ENCODE results near the gene CCDC77.
A peak's percentile ranks its signal among the peaks of the same experiment; 100 is the strongest.

Gene CCDC77

DNA sequence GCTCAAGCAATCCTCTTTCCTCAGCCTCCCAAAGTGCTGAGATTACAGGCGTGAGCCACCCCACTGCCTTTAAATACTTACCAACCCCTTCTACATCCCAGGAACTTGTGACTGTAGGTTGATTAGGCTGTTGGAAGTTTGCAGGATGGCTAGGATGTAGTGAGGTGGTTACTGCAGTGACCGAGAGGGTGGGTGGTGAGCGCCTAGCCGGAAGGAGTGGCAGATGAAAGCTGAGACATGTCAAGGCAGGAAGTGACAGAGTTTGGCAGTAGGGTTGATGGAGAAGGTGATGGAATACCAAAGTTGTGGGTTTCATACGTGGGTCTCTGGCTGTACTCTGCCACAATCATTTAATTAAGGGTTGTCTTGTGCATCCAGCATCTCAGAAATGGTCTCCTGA is 71.8 kb downstream of the CCDC77 start:
- TF ChIP-seq CREB1 (IDR thresholded peaks at IDR 0.05; ENCODE audit: low read depth) = no peak
- no peak for TF ChIP-seq EP300 (IDR thresholded peaks at IDR 0.05; ENCODE audit: borderline replicate concordance)
- no peak for TF ChIP-seq RAD21 (IDR thresholded peaks at IDR 0.05; ENCODE audit: low read depth)
- TF ChIP-seq TEAD4 (IDR thresholded peaks at IDR 0.05) = no peak
- no peak for TF ChIP-seq ZBTB7A (IDR thresholded peaks at IDR 0.05; ENCODE audit: low read depth)
- TF ChIP-seq EGR1 (IDR thresholded peaks at IDR 0.05) = no peak
- no peak for TF ChIP-seq USF1 (IDR thresholded peaks at IDR 0.05)
- TF ChIP-seq FOXM1 (IDR thresholded peaks at IDR 0.05; ENCODE audit: borderline replicate concordance, low read depth) = no peak
- no peak for TF ChIP-seq TAF1 (IDR thresholded peaks at IDR 0.05; ENCODE audit: low read depth)
- TF ChIP-seq, protein P1, sequence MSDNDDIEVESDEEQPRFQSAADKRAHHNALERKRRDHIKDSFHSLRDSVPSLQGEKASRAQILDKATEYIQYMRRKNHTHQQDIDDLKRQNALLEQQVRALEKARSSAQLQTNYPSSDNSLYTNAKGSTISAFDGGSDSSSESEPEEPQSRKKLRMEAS (IDR thresholded peaks at IDR 0.05) = no peak
- TF ChIP-seq, protein P2, sequence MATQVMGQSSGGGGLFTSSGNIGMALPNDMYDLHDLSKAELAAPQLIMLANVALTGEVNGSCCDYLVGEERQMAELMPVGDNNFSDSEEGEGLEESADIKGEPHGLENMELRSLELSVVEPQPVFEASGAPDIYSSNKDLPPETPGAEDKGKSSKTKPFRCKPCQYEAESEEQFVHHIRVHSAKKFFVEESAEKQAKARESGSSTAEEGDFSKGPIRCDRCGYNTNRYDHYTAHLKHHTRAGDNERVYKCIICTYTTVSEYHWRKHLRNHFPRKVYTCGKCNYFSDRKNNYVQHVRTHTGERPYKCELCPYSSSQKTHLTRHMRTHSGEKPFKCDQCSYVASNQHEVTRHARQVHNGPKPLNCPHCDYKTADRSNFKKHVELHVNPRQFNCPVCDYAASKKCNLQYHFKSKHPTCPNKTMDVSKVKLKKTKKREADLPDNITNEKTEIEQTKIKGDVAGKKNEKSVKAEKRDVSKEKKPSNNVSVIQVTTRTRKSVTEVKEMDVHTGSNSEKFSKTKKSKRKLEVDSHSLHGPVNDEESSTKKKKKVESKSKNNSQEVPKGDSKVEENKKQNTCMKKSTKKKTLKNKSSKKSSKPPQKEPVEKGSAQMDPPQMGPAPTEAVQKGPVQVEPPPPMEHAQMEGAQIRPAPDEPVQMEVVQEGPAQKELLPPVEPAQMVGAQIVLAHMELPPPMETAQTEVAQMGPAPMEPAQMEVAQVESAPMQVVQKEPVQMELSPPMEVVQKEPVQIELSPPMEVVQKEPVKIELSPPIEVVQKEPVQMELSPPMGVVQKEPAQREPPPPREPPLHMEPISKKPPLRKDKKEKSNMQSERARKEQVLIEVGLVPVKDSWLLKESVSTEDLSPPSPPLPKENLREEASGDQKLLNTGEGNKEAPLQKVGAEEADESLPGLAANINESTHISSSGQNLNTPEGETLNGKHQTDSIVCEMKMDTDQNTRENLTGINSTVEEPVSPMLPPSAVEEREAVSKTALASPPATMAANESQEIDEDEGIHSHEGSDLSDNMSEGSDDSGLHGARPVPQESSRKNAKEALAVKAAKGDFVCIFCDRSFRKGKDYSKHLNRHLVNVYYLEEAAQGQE (IDR thresholded peaks at IDR 0.05; ENCODE audit: low read depth) = no peak
- TF ChIP-seq NFIC (IDR thresholded peaks at IDR 0.05) = no peak
- no peak for TF ChIP-seq TCF12 (IDR thresholded peaks at IDR 0.05; ENCODE audit: low read depth)
- TF ChIP-seq CEBPB (IDR thresholded peaks at IDR 0.05) = no peak
- no peak for TF ChIP-seq YY1 (IDR thresholded peaks at IDR 0.05; ENCODE audit: low read depth)

- TF ChIP-seq EGR1 (IDR thresholded peaks at IDR 0.05) (no peak), TEAD4 (IDR thresholded peaks at IDR 0.05) (peak; percentile 41; the same call in 1 of the 2 replicates)
Measured at GRCh38 chr12:473863-474577, 72.6 kb downstream of the CCDC77 start.

DNA sequence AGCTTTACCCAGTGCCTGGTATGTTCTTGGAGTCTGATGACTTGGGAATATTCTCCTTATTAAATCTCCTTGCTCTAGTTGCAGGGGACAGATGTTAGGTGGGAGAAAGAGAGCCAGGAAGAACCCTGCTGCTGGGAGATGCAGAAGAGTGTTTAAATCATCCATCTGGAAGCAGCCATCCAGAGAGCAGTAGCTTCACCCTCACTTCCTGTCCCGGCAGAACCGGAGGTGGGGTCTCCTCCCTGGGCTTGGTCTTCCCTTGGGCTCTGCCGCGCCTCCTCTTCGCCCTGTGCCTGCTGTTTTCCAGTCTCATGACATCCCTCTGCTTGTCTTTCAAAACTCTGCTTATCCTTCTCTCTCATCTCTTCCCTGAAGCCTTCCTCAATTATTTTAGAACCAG is 73.8 kb downstream of the CCDC77 start:
- TF ChIP-seq EP300 (IDR thresholded peaks at IDR 0.05; ENCODE audit: borderline replicate concordance) (no peak), FOXM1 (IDR thresholded peaks at IDR 0.05; ENCODE audit: borderline replicate concordance, low read depth) (no peak), USF1 (IDR thresholded peaks at IDR 0.05) (no peak), TCF12 (IDR thresholded peaks at IDR 0.05; ENCODE audit: low read depth) (no peak)

- TF ChIP-seq TCF12 (IDR thresholded peaks at IDR 0.05; ENCODE audit: low read depth) = no peak
- TF ChIP-seq, protein P2 (IDR thresholded peaks at IDR 0.05; ENCODE audit: low read depth) = no peak
Measured at GRCh38 chr12:479161-479560, 77.7 kb downstream of the CCDC77 start.

GRCh38 chr12:480831-481816 is 79.7 kb downstream of the CCDC77 start:
- no peak for TF ChIP-seq ZBTB7A (IDR thresholded peaks at IDR 0.05; ENCODE audit: low read depth)
- no peak for TF ChIP-seq TCF12 (IDR thresholded peaks at IDR 0.05; ENCODE audit: low read depth)

- TF ChIP-seq TCF12 (IDR thresholded peaks at IDR 0.05; ENCODE audit: low read depth) (no peak), USF1 (IDR thresholded peaks at IDR 0.05) (no peak), RAD21 (IDR thresholded peaks at IDR 0.05; ENCODE audit: low read depth) (no peak), EGR1 (IDR thresholded peaks at IDR 0.05) (no peak), NFIC (IDR thresholded peaks at IDR 0.05) (no peak), FOXM1 (IDR thresholded peaks at IDR 0.05; ENCODE audit: borderline replicate concordance, low read depth) (no peak), CREB1 (IDR thresholded peaks at IDR 0.05; ENCODE audit: low read depth) (no peak), TAF1 (IDR thresholded peaks at IDR 0.05; ENCODE audit: low read depth) (no peak), ZBTB7A (IDR thresholded peaks at IDR 0.05; ENCODE audit: low read depth) (no peak), TEAD4 (IDR thresholded peaks at IDR 0.05) (no peak), CEBPB (IDR thresholded peaks at IDR 0.05) (no peak), YY1 (IDR thresholded peaks at IDR 0.05; ENCODE audit: low read depth) (no peak), EP300 (IDR thresholded peaks at IDR 0.05; ENCODE audit: borderline replicate concordance) (no peak)
- TF ChIP-seq, protein P1 (IDR thresholded peaks at IDR 0.05) = no peak
- TF ChIP-seq, protein P2 (IDR thresholded peaks at IDR 0.05; ENCODE audit: low read depth) = no peak
Measured at GRCh38 chr12:482061-482460, 80.6 kb downstream of the CCDC77 start.
